DOHH2 (cell line): Measurements from ENCODE around the gene LCN9.

Source experiments
- H3F3A ChIP-seq: fragments of 200-600 bp; sonication (generic), shearing (Covaris generic); 2 replicates; pipeline ENCODE4 v1.6.0; 2016; ENCODE audit warnings: antibody characterized with exemption, mild to moderate bottlenecking; ENCODE audit not compliant: control insufficient read depth, insufficient read depth
- H3K27ac ChIP-seq: fragments of 200-600 bp; sonication (generic); 2 replicates; pipeline ENCODE4 v1.5.1; 2014; ENCODE audit warnings: low read depth, mild to moderate bottlenecking, low read length, moderate library complexity
- H3K27me3 ChIP-seq: fragments of 200-600 bp; sonication (generic); 2 replicates; pipeline ENCODE4 v1.6.1; 2014; ENCODE audit warnings: mild to moderate bottlenecking, low read length, mixed read lengths; ENCODE audit not compliant: control insufficient read depth
- H3K36me3 ChIP-seq: fragments of 200-600 bp; sonication (generic); 2 replicates; pipeline ENCODE4 v1.6.1; 2014; ENCODE audit warnings: mild to moderate bottlenecking, low read length, moderate library complexity, mixed read lengths; ENCODE audit not compliant: control insufficient read depth
- H3K4me1 ChIP-seq: fragments of 200-600 bp; sonication (generic); 2 replicates; pipeline ENCODE4 v1.6.1; 2014; ENCODE audit warnings: mild to moderate bottlenecking, low read length, mixed read lengths; ENCODE audit not compliant: control insufficient read depth
- H3K4me2 ChIP-seq: fragments of 200-600 bp; sonication (generic); 2 replicates; pipeline ENCODE4 v1.6.0; 2014; ENCODE audit warnings: mild to moderate bottlenecking, low read length, moderate library complexity
- H3K4me3 ChIP-seq: fragments of 200-600 bp; sonication (generic); 2 replicates; pipeline ENCODE4 v1.5.1; 2014; ENCODE audit warnings: mild to moderate bottlenecking, low read length, mixed read lengths
- H3K79me2 ChIP-seq: fragments of 200-600 bp; sonication (generic); 2 replicates; pipeline ENCODE4 v1.6.1; 2014; ENCODE audit warnings: mild to moderate bottlenecking, low read length, mixed read lengths; ENCODE audit not compliant: control insufficient read depth
- H3K9me2 ChIP-seq: fragments of 200-600 bp; sonication (generic); replicated peaks from 2 replicates; pipeline ENCODE4 v1.6.1; 2014; ENCODE audit warnings: mild to moderate bottlenecking, low read length, mixed read lengths; ENCODE audit not compliant: control insufficient read depth
- H3K9me3 ChIP-seq: fragments of 200-600 bp; sonication (generic); 2 replicates; pipeline ENCODE4 v1.6.1; 2014; ENCODE audit warnings: antibody characterized with exemption, low read length, mixed read lengths; ENCODE audit not compliant: control insufficient read depth, insufficient read depth
- H4K20me1 ChIP-seq: fragments of 200-600 bp; sonication (generic); 2 replicates; pipeline ENCODE4 v1.6.0; 2014; ENCODE audit warnings: low read depth, mild to moderate bottlenecking, antibody characterized with exemption, low read length, moderate library complexity; ENCODE audit not compliant: control insufficient read depth, insufficient read depth
- EZH2phosphoT487 ChIP-seq: fragments of 200-600 bp; sonication (generic); IDR thresholded peaks from 2 replicates; pipeline ENCODE4 v1.6.1; 2017; ENCODE audit warnings: borderline replicate concordance, mild to moderate bottlenecking, antibody characterized with exemption, low read length, moderate library complexity, mixed read lengths
- TF ChIP-seq, protein P1 (sequence below): fragments of 200-600 bp; sonication (generic); IDR thresholded peaks from one replicate; pipeline ENCODE4 v1.5.1; 2014; ENCODE audit warnings: antibody characterized with exemption, mild to moderate bottlenecking, low read depth, low read length; ENCODE audit not compliant: poor library complexity, severe bottlenecking

The LCN9 gene

DNA sequence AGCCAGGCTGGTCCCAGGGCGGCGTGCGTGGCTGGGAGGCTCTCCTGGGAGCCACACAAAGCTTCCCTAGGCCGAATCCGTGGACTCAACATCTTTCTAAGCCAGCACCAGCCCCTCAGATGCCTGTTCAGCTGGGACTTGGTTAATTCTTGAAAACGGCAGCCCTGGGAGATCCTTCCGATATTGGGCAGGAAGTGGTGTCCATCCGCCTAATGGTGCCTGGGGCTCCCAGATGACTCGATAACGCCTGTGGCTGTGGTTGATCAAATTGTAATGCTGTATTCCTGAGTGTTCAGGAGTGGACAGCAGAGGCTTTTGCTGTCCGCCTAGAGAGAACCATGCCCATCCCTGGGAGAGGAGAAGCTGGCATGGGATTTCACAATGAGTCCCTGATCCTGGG lies 52.9 kb downstream of the LCN9 start:
- Histone ChIP-seq H3K9me2 (no peaks in the 10 kb centered on the region), H3K4me3 (no peak overlapping the region), H3F3A (no peaks in the 10 kb centered on the region), H3K9me3 (no peaks in the 10 kb centered on the region), H3K4me1 (no peaks in the 10 kb centered on the region), H3K4me2 (no peak overlapping the region), H3K27ac (no peak overlapping the region), H4K20me1 (no peaks in the 10 kb centered on the region), H3K79me2 (no peaks in the 10 kb centered on the region), H3K36me3 (no peaks in the 10 kb centered on the region), H3K27me3 (peaks cover 3% of the 10 kb centered on the region; the same call in 1 of the 2 replicates)
- TF ChIP-seq, protein P1, sequence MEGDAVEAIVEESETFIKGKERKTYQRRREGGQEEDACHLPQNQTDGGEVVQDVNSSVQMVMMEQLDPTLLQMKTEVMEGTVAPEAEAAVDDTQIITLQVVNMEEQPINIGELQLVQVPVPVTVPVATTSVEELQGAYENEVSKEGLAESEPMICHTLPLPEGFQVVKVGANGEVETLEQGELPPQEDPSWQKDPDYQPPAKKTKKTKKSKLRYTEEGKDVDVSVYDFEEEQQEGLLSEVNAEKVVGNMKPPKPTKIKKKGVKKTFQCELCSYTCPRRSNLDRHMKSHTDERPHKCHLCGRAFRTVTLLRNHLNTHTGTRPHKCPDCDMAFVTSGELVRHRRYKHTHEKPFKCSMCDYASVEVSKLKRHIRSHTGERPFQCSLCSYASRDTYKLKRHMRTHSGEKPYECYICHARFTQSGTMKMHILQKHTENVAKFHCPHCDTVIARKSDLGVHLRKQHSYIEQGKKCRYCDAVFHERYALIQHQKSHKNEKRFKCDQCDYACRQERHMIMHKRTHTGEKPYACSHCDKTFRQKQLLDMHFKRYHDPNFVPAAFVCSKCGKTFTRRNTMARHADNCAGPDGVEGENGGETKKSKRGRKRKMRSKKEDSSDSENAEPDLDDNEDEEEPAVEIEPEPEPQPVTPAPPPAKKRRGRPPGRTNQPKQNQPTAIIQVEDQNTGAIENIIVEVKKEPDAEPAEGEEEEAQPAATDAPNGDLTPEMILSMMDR: no peak
- no peak for TF ChIP-seq EZH2phosphoT487
